NCI-H2227 (cell line): Measurements from ENCODE around the gene E4F1.
"Not testable (repeated sequence)": the region's sequence is repeated elsewhere in the genome, so short reads cannot be mapped to it uniquely, and the experiment has no call there.

Experiments used
- DNase-seq: peaks from one replicate; lab custom pipeline; 2025; ENCODE audit not compliant: unreplicated experiment; lab: John Stamatoyannopoulos, UW

Gene E4F1

DNA sequence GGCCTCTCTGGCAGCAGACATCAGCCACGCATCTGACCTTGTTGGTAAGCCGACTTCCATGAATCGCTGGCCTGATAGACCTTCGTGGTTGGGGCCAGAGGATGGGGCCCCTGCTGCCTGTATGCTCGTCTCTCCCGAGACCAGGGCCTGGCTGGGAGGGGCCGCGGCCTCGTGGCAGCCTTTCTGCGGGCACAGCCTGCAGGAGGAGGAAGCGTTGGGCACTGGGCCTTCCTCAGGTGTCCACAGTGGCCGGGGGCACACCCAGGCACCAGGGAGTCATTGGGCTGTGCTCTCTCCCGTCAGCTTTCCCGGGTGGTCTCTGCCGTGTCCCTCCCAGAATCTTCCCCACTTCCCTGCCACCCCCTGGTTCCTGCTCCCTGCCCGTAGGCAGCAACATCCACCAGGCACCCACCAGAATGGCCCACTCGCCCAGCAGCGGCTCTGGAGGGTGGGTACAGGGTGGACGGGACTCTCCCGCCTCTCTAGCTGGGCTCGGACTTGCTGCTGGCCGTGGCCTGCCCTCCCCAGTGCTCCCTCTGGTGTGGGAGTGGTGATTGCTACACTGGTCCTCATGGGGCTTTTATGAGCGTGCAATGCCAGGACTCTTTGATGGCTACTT lies 6.3 kb downstream of the E4F1 start:
- no peak for DNase-seq

DNA sequence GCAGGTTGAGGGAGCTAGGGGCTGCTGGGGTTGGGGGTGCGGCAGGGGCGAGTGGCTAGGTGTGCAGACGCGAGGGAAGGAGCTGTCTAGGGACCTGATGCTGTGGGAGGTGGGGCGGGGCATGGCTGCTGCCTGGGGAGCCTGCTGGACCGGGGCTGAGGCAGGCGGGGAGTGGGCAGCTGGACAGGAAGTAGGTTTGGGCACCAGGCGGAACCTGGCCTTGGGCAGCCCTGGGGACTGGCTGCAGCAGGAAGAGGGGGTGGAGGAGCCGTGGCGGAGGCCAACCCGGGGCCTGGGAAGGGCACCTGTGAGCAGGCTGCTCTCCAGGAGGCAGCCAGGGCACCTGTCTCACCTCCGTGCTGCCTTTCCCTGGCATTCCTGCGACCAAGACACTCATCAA lies 7.0 kb downstream of the E4F1 start:
- no peak for DNase-seq

DNA sequence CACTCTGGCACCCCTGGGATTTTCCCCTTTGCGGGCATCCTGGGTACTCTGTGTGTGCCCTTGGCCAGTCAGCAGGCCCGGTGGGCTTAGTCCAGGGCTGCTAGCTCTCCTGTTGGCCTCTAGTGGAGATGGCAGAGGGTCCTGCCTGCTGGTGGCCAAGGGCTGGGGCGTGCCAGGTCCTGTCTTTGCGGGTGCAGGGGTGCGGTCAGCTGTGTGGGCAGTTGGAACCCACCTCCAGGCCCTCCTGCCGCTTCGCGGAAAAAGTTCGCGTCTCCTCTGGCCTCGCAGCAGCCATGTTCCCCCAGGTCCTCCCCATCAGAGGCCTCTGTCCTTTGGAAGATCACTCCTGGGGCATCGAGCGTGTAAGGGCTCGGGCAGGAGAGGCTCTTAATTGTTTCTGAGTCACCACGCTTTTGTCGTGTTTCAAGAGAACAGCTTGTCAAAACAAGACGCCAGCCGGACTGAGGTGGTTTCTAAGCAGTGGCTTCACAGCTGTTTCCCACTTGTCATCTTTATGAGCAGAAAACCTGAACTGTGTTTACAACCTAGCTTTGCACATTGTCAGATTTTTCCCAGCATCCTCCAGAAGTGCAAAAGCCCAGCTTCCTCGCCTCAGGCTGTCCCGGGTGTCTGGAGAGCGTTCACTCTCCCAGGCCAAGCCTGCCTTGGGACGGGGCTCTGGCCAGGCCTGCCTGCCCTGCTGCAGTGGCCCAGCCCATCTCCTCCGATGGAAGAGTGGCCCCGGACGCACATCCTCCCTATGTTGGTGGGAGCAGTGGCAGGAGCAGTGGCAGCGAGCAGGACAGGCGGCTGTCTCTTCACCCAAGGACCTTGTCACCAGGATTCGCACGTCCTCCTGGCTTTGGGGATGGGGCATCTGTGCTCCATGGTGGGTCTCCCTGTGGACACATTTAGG lies 7.9 kb downstream of the E4F1 start:
- DNase-seq: peak; percentile 24

DNA sequence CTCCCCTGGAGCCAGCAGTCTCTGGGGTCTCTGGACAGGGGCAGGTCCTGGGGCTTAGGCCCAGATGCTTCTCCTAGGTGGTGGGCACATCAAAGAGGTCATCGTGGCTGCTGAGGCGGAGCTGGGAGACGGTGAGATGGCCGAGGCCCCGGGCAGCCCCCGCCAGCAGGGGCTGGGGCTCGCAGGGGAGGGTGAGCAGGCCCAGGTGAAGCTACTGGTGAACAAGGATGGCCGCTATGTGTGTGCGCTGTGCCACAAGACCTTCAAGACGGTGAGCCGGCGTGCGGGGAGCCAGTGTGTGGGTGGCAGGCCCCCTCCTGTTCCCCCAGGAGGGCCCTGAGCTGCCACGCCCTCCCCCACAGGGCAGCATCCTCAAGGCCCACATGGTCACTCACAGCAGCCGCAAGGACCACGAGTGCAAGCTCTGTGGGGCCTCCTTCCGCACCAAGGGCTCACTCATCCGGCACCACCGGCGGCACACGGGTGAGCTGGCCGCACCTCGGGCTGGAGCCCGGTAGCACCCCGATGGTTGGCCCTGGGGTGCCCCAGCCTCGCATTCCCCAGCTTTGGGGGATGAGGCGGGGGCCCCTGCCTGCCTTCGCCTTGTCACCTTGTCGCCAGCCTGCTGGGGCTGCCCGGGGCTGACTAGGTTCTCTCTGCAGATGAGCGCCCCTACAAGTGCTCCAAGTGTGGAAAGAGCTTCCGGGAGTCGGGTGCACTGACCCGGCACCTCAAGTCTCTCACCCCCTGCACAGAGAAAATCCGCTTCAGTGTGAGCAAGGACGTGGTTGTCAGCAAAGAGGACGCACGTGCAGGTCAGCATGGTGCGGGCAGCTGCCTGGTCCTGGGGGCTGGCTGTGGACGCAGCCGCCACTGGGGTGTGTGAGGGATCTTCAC lies 9.0 kb downstream of the E4F1 start:
- DNase-seq: no peak

DNA sequence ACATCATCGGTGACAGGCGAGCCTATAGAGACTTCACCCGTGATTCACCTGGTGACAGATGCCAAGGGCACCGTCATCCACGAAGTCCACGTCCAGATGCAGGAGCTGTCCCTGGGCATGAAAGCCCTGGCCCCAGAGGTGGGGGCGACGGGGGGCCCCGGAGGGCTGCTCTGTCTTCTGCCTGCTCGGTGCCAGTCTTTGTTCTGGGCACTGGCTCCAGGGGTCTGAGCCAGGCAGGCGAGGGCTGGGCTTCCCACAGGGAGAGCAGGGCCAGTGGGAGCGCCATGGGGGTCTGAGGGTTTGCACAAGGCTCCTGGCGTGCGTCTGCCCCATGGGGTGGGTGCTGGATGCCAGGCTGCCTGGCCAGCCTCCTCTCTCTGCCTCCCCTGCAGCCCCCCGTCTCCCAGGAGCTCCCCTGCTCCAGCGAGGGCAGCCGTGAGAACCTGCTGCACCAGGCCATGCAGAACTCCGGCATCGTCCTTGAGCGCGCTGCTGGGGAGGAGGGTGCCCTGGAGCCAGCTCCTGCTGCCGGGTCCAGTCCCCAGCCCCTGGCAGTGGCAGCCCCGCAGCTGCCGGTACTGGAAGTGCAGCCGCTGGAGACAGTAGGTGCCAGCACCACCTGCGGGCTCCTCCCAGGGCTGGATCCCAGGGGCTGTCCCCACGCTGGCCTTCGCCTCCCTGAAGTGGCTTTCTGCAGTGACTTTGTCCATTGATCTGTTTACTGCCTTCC lies 9.8 kb downstream of the E4F1 start:
- no peak for DNase-seq

DNA sequence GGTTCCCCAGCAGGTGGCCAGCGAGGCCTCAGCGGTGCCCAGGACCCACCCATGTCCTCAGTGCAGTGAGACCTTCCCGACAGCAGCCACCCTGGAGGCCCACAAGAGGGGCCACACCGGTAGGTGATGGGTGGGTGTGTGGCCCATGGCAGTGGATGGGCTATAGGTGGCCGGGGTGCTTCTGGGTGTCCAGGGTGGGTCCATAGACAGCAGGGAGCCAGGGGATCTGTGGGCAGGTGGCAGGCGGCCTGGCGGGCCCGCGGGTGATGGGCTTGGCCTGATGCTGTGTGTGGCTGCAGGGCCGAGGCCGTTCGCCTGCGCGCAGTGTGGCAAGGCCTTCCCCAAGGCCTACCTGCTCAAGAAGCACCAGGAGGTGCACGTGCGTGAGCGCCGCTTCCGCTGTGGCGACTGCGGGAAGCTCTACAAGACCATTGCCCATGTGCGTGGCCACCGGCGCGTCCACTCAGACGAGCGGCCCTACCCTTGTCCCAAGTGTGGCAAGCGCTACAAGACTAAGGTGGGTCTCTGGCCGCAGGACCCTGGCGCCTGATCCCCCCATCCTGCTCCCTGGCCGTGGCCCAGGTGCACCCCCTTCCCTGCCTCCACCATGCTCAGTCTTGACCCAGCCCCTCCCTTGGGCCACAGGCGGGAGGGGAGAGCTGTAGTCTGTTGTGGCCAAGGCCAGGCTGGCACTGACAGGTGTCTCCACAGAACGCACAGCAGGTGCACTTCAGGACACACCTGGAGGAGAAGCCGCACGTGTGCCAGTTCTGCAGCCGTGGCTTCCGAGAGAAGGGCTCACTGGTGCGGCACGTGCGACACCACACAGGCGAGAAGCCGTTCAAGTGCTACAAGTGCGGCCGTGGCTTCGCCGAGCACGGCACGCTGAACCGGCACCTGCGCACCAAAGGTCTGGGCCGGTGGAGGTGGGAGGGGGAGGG lies 10.8 kb downstream of the E4F1 start:
- no peak for DNase-seq

DNA sequence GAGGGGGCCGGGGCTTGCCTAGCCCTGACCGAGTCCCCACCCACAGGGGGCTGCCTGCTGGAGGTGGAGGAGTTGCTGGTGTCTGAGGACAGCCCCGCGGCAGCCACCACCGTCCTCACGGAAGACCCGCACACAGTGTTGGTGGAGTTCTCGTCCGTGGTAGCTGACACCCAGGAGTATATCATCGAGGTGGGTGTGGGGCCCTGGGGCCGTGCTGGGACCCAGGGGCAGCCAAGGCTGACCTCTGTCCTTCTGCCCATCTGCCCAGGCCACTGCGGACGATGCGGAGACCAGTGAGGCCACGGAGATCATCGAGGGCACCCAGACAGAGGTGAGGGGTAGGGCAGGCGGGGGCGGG lies 11.4 kb downstream of the E4F1 start:
- no peak for DNase-seq

DNA sequence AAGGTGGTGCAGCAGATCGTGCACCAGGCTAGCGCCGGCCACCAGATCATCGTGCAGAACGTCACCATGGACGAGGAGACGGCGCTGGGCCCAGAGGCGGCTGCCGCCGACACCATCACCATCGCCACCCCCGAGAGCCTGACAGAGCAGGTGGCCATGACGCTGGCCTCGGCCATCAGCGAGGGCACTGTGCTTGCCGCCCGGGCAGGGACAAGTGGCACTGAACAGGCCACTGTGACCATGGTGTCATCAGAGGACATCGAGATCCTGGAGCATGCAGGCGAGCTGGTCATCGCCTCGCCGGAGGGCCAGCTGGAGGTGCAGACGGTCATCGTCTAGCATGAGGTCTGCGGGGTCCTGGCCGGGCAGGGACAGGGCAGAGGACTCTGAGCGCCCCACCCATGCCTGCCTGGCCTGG lies 11.9 kb downstream of the E4F1 start:
- no peak for DNase-seq

DNA sequence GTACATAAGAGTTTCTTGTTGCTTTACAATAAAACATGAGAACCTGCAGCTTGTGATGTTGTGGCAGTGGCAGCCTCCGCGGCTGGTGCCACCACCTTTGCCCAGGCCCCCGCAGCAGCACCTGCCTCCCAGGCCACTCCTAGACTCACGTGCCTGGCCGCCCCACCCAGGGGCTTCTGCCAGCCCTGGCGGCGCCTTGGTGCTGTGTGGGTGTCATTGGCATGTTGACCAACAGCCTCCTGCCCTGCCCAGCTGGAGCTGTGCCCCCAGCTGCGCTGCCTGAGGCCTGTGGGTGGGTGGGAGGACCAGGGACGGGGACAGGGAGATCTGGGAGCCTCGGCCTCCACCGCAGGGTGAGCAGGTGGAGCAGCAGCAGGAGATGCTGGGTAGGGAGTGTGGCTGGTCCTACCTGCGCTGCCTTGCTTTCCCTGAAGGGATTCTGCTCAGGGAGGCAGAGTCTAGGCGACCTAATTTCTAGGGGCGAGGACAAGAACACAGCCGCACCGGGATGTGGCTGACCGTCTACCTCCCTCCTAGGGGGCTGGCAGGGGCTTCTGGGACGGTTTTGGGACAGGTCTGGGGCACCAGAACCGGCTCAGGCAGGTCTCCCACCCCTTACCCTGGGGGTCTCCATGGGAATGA lies 12.4 kb downstream of the E4F1 start:
- no peak for DNase-seq

DNA sequence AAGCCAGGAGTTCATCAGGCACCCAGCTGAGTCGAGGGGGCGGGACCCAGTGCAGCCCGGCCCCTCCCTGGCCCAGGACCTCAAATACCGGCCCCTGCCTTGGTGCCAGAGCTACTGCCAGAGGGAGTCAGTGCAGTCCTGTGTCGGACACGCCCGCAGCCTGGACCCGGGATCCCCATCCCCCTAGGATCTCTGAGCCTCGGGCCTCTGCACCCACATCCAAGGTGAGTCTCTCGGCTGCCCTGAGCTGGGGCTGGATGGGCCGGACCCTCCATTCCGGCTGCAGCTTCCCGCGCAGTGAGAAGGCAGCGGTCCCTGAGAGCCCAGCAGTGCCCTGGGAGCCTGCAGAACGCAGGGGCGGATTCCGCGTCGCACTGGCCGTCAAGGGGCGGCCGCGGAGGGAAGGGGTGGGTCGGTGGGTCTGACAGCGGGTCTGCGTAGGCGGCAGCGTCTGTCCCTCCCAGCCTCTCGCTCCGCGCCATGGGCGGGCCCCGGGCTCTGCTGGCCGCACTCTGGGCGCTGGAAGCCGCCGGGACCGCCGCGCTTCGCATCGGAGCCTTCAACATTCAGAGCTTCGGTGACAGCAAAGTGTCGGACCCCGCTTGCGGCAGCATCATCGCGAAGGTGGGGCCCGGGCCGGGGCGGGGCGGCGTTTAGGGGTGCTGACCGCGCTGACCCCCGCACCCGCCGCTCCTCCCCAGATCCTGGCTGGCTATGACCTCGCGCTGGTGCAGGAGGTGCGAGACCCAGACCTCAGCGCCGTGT lies 13.1 kb downstream of the E4F1 start, which contains the start of gene DNASE1L2:
DNASE1L2 (plus strand) TSS at position 108 of the 765 bp plus-strand sequence; CDS start at position 481, 373 bp downstream.
- peak; percentile 74 for DNase-seq

DNA sequence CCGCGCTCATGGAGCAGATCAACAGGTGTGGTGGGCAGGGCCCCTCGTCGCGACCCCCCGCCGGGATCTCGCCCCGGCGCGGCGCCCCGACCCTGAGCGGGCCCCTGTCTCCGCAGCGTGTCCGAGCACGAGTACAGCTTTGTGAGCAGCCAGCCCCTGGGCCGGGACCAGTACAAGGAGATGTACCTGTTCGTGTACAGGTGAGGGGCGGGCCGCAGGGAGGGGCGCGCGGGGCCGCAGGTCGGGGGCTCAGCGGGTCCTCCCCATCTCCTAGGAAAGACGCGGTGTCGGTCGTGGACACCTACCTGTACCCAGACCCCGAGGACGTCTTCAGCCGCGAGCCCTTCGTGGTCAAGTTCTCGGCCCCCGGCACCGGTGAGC lies 13.7 kb downstream of the E4F1 start:
- no peak for DNase-seq

DNA sequence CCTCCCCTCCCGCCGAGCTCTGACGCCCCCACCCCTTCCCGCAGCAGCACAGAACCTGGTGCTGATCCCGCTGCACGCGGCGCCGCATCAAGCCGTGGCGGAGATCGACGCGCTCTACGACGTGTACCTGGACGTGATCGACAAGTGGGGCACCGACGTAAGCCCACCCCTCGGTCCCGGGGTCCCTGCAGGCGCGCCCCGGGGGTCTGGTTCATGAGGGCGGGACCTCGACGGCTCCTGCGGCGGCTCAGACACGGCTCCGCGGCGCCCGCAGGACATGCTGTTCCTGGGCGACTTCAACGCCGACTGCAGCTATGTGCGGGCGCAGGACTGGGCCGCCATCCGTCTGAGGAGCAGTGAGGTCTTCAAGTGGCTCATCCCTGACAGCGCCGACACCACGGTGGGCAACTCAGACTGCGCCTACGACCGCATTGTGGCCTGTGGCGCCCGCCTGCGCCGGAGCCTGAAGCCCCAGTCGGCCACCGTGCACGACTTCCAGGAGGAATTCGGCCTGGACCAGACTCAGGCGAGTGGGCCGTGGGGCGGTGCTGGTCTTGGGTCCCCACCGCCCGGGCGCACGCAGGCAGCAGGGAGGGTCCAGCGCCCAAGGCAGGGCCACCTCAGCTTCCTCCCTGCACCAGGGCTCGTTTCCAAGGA lies 14.2 kb downstream of the E4F1 start:
- no peak for DNase-seq

DNA sequence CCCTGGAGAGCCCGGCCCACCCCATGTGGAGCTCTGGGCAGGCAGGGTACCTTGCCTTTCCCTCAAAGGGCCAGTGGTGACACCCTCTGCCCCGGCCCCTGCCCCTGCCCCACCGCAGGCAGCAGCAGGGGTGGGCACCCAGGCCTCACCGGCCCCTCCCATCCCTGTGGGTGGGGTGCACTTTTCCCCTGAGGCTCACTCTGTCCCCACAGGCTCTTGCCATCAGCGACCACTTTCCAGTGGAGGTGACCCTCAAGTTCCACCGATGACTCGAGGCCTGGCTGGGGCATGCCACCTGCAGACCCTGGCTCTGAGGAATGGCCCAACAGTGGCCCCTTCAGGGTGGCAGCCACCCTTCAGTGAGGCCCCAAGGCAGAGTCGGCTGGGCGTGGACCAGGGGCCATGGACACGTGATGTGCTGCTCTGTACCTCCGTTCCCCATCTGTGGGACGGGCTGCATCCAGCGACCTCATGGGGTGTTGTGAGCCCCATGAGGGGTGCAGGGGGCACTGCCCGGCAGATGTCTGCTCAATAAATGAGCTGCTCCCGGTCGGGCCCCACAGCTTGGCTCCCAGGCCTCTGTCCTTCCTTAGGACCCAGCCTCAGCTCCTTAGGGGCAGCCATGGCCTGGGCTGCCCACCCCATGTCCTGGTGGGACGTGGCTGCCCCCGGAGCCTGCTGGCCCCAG lies 14.9 kb downstream of the E4F1 start:
- no peak for DNase-seq

DNA sequence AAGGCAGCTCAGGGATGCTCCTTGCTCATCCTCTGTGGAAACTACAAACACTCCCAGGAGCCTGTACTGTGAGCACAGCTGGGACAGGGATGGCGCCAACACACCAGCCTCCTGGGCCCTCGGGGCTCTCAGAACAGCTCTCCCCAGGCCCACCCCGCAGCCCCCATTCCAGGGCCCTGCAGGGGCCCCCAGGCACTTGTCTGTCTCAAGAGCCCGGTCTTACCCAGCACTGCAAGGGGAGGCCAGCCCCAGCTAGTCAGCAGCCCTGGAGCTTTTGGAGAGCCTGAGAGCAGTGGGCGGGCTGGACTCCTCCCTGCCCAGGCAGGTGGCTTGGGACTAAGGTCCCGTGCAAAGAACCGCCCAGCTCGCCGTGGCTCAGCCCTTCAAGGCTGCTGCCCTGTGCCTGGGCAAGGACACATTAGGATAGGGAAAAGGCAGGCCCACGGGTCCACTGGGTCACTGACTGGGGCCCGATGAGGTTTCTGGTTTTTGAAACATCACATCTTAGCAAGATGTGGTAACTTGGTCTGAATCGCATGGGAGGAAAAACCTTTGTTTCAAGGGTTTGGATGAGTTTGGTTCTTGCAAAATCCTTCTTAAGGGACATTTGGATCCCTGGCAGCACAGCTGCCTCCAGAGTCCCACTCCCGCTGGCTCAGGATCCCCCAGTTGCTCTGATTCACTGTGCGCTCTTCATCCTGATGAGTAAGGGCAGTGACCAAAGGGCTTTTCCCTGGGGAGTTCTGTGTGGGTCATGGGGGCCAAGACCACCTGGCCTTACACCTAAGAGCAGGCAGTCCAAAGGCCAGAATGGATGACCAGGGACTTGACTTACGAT lies 15.7 kb downstream of the E4F1 start:
- peak; percentile 19 for DNase-seq

DNA sequence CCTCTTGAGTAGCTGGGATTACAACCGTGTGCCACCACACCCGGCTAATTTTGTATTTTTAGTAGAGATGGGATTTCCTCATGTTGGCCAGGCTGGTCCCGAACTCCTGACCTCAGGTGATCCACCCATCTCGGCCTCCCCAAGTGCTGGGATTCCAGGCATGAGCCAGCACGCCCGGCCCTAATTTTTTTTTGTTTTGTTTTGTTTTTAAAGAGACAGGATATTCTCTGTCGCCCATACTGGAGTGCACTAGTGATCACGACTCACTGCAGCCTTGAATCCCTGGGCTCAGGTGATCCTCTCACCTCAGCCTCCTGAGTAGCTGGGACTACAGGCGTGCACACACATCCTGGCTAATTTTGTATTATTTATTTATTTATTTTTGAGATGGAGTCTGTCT lies 16.9 kb downstream of the E4F1 start:
- DNase-seq: not testable (repeated sequence)

DNA sequence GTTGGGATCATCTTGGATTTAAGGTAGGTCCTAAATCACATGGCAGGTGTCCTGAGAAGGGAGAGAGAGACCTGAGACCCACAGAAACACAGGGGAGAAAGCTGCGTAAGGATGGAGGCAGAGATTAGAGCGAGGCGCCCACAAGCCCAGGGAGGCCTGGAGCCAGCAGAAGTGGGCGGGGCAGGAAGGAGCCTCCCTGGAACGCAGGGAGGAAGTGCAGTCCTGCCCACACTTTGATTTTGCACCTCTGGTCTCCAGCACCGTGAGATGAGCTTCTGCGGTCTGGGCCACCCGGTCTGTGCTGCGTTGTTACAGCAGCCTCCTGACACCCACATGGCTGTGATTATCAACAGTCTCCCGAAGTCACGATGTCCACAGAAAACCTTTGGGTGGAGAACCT lies 19.2 kb downstream of the E4F1 start:
- DNase-seq: no peak
